HG03378 (cell line): ENCODE measurements around the gene KRTAP12-4.
"Not testable (repeated sequence)": the region's sequence is repeated elsewhere in the genome, so short reads cannot be mapped to it uniquely, and the experiment has no call there.

ENCODE experiments used
- ATAC-seq: cut with Tn5 transposase; IDR thresholded peaks from one replicate; pipeline ENCODE4 v1.9.1; 2021; ENCODE audit warnings: mild to moderate bottlenecking, moderate library complexity; ENCODE audit not compliant: unreplicated experiment

Gene KRTAP12-4

GRCh38 chr21:44654576-44655175, at the start of gene KRTAP12-4:
Gene KRTAP12-4, minus strand, starts transcription at chr21:44654659. Its CDS starts 45 bp downstream, at chr21:44654614.
- no peak for ATAC-seq

GRCh38 chr21:44703731-44704635, 49.5 kb upstream of the KRTAP12-4 start:
- no peak for ATAC-seq

GRCh38 chr21:44702973-44703730, 48.7 kb upstream of the KRTAP12-4 start:
- no peak for ATAC-seq

GRCh38 chr21:44702111-44702972, 47.9 kb upstream of the KRTAP12-4 start:
- ATAC-seq: no peak

GRCh38 chr21:44701541-44701940, 47.1 kb upstream of the KRTAP12-4 start:
- ATAC-seq: no peak

- no peak for ATAC-seq
Observed at GRCh38 chr21:44701023-44701400, 46.6 kb upstream of the KRTAP12-4 start.

GRCh38 chr21:44700101-44701022, 45.9 kb upstream of the KRTAP12-4 start:
- no peak for ATAC-seq

GRCh38 chr21:44699502-44700001, 45.1 kb upstream of the KRTAP12-4 start:
- ATAC-seq: no peak

GRCh38 chr21:44697811-44698734, 43.6 kb upstream of the KRTAP12-4 start:
- no peak for ATAC-seq

GRCh38 chr21:44697172-44697810, 42.8 kb upstream of the KRTAP12-4 start, which contains the start of gene KRTAP10-12:
Gene KRTAP10-12, plus strand, starts transcription at chr21:44697172. Its CDS starts 30 bp downstream, at chr21:44697202.
- not testable (repeated sequence) for ATAC-seq

- ATAC-seq: no peak
Observed at GRCh38 chr21:44696572-44696971, 42.1 kb upstream of the KRTAP12-4 start.

- no peak for ATAC-seq
Observed at GRCh38 chr21:44695641-44696040, 41.2 kb upstream of the KRTAP12-4 start.

GRCh38 chr21:44695184-44695583, 40.7 kb upstream of the KRTAP12-4 start:
- ATAC-seq: no peak

- ATAC-seq: no peak
Observed at GRCh38 chr21:44694776-44695175, 40.3 kb upstream of the KRTAP12-4 start.

- no peak for ATAC-seq
Observed at GRCh38 chr21:44692798-44693512, 38.5 kb upstream of the KRTAP12-4 start.

- ATAC-seq: no peak
Observed at GRCh38 chr21:44691686-44692085, 37.2 kb upstream of the KRTAP12-4 start.

- ATAC-seq: not testable (repeated sequence)
Observed at GRCh38 chr21:44689740-44690139, 35.3 kb upstream of the KRTAP12-4 start.
